Activated gamma-delta T cell treated with Interleukin-2 at 50 U/mL for 16 hours (primary cell): ENCODE measurements around the gene CXorf49B.
"Not testable (repeated sequence)": the region's sequence is repeated elsewhere in the genome, so short reads cannot be mapped to it uniquely, and the experiment has no call there.

Source experiments
- DNase-seq: peaks from one replicate; pipeline ENCODE4 v3.0.0-alpha.2; 2020

Gene CXorf49B

DNA sequence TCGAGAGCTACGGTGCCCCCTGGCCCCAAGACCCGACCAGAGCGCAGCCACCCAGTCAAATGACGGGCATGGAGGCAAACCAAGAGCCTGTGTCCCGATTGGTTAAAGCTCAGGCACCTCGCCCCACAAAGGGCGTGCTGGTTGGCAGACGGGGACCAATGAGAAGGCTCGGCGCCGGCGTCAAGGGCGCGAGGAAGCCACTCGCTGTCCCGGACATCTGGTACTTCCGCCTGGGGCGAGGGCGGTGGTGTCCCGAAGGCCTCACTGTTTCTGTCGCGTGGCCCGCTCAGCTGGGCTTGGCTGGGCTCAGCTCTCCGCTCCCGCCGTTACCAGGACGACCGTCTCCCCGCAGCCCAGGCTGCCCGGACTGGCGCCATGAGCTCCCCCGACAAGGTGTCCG, at the start of gene CXorf49B:
TSS of gene CXorf49B (plus strand) at position 301 of the 400 bp plus-strand sequence. CDS start at position 376, 75 bp downstream.
- DNase-seq: not testable (repeated sequence)

DNA sequence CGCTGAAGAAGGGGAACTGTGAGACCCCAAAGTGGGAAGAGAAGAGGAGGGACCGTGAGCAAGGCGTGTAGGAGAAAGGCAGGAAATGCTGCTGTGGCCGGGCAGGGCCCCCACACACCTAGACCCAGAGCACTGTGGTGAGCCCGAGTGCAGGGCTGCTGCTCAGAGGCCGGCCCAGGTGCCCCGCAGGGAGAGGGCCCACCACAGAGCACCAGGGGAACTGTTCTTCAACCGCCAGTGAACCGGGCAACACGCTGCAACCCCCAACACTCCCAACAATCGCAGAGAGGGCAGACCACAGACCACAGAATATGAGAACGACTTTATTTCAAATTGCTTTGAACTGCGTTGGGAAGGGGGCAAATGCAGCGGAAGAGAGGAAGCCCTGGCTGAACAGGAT, 49.1 kb upstream of the CXorf49B start:
- DNase-seq: not testable (repeated sequence)

DNA sequence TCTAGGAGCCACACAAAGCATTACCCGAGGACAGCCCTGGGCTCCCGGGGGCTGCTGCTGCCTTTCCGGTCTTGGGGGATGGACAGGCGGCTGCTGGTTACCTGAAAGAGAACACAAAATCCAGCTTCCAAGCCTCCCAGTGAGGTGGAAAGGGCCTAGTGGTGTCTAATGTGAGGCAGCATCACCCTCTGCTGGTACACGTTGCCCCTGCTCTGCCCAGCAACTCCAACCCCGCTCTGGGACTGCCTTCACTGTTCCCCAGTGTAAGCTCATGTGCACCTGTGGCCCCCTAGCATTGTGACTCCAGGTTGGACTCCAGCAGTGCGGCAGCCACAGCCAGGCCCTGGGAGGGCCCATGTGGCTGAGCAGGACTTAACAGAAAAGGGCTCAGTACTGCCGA, 47.6 kb upstream of the CXorf49B start:
- DNase-seq: not testable (repeated sequence)

DNA sequence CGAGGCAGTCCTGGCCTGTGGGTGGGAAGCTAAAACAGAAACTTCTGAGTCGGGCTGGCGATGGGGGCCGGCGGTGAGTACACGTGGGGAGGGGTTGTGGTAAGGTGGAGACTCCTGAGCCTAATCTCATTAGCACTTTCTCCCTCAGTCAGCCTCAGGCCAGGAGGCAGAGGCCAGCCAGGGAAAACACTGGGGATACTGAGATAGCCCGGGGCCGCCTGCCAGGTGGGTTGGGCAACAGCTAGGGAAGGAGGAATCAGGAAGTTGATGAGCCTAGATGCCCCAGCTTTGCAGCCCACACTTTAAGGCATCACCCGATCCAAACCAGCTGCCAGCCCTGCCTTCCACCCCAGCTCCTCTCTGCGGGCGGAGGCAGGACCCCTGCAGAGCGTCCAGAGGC, 46.8 kb upstream of the CXorf49B start:
- DNase-seq: not testable (repeated sequence)

DNA sequence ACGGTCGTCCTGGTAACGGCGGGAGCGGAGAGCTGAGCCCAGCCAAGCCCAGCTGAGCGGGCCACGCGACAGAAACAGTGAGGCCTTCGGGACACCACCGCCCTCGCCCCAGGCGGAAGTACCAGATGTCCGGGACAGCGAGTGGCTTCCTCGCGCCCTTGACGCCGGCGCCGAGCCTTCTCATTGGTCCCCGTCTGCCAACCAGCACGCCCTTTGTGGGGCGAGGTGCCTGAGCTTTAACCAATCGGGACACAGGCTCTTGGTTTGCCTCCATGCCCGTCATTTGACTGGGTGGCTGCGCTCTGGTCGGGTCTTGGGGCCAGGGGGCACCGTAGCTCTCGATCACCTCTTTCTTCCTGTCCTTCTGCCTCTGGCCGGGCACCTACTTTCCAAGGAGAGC, 45.0 kb upstream of the CXorf49B start, which contains the start of gene CXorf49:
TSS of gene CXorf49 (minus strand) at position 101 of the 400 bp plus-strand sequence. CDS start 134 bp downstream, outside the sequence.
- DNase-seq: not testable (repeated sequence)

DNA sequence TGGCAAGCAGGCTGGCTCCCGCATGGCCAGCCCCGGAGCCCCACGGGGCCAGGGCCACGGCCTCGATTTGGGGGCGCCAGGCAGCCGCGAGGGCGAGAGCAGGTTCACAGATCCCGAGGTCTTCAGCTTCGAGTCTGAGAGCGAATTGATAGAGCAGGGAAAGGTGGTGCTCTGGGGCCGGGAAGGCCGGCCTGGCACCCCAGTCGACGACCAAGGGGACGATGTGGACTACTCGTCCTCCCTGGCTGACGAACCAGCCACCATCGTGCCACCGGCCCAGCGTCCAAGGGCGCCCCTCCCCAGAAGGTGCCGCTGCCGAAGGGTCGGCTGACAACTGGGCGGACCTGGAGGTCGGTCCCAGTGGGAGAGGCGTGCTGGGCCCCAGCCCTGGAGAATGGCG, 44.0 kb upstream of the CXorf49B start:
- peak; percentile 1 for DNase-seq

DNA sequence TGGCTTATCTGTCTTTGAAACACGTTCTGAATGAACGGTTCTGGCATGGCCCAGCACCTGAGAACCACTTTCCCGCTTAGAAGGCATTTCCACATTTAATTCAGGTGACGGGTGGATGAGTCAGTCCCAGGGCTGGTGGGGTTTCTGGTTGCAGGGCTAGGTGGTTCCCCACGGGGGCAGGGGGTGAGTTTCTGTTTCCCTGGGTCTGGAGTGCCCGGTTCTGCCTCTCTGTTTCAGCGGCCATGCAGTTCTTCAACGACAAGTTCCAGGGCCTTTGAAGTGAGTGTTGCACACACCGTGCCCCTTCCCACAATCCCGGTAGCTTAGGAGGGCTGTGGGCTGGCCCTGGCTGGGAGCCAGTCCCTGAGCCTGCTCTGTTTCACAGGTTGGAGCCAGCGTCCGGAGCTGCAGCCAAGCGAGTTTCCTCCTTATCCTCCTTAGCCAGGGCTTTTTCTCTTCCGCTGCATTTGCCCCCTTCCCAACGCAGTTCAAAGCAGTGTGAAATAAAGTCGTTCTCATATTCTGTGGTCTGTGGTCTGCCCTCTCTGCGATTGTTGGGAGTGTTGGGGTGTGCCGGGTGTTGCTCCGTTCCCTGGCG, 42.8 kb upstream of the CXorf49B start:
- not testable (repeated sequence) for DNase-seq

DNA sequence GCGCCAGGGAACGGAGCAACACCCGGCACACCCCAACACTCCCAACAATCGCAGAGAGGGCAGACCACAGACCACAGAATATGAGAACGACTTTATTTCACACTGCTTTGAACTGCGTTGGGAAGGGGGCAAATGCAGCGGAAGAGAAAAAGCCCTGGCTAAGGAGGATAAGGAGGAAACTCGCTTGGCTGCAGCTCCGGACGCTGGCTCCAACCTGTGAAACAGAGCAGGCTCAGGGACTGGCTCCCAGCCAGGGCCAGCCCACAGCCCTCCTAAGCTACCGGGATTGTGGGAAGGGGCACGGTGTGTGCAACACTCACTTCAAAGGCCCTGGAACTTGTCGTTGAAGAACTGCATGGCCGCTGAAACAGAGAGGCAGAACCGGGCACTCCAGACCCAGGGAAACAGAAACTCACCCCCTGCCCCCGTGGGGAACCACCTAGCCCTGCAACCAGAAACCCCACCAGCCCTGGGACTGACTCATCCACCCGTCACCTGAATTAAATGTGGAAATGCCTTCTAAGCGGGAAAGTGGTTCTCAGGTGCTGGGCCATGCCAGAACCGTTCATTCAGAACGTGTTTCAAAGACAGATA, 2.4 kb upstream of the CXorf49B start:
- DNase-seq: not testable (repeated sequence)

DNA sequence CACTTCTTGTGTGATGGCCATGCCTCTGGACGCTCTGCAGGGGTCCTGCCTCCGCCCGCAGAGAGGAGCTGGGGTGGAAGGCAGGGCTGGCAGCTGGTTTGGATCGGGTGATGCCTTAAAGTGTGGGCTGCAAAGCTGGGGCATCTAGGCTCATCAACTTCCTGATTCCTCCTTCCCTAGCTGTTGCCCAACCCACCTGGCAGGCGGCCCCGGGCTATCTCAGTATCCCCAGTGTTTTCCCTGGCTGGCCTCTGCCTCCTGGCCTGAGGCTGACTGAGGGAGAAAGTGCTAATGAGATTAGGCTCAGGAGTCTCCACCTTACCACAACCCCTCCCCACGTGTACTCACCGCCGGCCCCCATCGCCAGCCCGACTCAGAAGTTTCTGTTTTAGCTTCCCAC, 1.7 kb downstream of the CXorf49B start:
- DNase-seq: not testable (repeated sequence)

DNA sequence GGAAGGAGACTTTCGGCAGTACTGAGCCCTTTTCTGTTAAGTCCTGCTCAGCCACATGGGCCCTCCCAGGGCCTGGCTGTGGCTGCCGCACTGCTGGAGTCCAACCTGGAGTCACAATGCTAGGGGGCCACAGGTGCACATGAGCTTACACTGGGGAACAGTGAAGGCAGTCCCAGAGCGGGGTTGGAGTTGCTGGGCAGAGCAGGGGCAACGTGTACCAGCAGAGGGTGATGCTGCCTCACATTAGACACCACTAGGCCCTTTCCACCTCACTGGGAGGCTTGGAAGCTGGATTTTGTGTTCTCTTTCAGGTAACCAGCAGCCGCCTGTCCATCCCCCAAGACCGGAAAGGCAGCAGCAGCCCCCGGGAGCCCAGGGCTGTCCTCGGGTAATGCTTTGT, 2.5 kb downstream of the CXorf49B start:
- DNase-seq: not testable (repeated sequence)

DNA sequence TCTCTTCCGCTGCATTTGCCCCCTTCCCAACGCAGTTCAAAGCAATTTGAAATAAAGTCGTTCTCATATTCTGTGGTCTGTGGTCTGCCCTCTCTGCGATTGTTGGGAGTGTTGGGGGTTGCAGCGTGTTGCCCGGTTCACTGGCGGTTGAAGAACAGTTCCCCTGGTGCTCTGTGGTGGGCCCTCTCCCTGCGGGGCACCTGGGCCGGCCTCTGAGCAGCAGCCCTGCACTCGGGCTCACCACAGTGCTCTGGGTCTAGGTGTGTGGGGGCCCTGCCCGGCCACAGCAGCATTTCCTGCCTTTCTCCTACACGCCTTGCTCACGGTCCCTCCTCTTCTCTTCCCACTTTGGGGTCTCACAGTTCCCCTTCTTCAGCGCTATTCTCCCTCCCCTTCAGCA, 4.0 kb downstream of the CXorf49B start:
- not testable (repeated sequence) for DNase-seq

DNA sequence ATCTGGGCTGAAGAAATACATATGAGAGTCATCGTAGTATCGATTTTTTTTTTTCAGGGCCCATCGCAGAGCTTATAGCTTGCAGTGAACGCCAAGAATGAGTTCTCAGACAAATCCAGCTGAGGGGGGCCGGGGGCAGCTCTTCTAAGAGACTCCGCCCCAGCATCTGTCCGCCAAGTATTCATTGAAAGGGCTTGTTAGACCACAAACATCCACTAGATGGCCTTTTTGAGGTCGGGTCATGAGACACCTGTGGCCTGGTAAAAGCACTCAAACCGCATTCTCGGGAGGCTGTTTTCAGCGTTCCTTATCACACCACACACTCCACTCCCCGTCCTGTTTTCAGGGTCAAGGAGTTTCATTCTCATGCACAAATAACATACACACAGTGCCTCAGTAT, 15.2 kb downstream of the CXorf49B start:
- not testable (repeated sequence) for DNase-seq

DNA sequence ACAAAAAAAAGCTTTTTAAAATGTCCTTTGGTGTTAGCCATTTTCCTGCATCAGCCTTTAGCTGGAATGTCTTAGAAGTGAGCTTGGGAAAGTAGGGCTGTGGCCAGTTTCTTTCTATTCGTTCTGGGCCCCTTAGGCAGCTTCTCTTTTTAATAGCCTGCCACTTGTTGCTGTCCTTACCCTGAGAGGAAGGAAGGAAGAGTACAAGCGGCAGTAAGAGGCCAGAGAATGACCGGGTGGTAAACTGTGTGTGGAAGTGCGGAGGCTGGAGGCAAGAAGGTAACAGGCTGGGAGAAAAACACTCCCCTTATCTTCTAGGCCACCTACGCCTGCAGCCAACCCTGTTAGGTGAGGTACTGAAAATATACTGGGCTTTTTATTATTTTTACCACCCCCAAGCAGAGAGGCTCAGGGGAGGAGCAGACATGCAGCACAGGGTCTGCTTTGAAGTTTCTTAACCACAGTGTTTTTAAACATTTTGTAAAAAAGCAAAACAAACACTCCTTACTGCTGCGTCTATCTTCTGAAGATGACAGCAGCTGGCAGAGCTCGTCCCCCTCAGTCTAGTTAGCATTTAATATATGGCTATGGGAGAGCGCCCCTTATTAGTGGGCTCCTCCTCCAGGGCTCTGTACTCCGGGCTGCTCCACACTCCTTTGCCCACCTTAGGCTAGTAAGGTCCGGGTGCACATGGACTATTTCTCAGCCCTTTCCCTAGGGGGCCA, 19.2 kb downstream of the CXorf49B start:
- not testable (repeated sequence) for DNase-seq

DNA sequence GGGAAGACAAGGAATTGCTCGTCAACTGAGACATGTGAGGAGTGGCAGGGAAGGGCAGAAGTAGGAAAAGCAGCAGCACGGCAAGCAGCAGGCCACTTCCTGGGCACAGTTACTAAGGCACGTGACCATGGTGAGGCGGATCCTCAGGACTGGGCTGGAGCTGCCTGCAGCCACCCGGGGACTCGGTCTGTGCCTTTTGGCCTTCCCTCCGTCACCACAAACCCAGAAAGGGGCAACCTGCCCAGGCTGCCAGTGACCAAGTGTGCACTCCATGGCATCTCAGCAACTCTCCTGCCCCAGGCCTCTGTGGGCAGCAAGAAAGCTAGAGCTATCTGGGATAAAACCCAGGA, 19.8 kb downstream of the CXorf49B start:
- DNase-seq: not testable (repeated sequence)

DNA sequence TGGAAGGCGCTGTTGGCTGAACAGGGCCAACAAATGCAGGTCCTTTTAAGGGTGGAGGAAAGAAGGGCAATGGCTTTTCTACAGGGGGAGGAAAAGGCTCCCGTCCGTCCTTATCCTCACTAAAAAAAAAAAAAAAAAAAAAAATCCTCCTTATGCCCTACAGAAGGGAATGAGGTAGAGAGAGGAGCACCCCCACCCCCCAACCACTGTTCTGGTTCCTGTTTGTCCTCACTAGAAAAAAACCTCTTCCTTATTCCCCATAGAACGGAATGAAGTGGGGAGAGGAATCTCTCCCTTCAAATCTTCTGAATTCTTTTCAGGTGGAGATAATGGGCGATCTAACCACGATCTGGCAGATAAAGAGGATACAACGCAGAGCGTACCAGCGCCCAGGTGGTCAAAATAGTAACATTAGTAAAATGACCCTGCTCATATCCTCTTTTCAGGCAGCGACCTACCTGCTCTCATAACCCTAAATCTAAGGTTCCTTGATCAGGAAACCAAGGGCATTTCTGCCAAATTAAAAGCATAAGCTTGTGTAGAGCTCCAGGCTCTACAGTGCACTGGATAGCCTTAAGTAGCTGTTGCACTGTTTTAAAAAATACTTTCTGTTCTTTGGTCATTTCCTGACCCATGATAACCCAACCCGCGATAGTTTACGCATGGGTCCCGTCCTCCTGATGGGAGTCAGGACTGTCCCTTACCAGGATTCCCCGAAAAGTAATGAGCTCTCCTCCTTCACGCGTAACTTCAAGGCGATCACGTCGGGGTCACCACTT, 20.6 kb downstream of the CXorf49B start:
- DNase-seq: not testable (repeated sequence)

DNA sequence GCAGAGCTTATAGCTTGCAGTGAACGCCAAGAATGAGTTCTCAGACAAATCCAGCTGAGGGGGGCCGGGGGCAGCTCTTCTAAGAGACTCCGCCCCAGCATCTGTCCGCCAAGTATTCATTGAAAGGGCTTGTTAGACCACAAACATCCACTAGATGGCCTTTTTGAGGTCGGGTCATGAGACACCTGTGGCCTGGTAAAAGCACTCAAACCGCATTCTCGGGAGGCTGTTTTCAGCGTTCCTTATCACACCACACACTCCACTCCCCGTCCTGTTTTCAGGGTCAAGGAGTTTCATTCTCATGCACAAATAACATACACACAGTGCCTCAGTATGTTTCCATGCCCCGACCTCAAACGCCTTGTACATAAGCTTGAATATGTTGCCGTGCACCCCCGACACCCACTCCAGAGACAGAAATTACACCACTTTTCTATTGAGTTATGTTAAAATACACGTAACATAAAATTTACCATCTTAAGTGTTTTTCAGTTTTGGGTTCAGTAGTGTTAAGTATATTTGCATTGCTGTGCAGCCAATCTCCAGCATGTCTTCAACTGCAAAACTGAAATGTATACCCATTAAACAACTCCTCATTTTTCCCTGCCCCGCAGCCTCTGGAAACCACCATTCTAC, 21.3 kb downstream of the CXorf49B start:
- not testable (repeated sequence) for DNase-seq

DNA sequence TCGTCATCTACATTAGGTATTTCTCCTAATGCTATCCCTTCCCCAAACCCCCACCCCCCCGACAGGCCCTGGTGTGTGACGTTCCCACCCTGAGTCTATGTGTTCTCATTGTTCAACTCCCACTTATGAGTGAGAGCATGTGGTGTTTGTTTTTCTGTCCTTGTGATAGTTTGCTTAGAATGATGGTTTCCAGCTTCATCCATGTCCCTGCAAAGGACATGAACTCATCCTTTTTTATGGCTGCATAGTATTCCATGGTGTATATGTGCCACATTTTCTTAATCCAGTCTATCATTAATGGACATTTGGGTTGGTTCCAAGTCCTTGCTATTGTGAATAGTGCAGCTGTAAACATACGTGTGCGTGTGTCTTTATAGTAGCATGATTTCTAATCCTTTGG, 43.3 kb downstream of the CXorf49B start:
- DNase-seq: not testable (repeated sequence)

DNA sequence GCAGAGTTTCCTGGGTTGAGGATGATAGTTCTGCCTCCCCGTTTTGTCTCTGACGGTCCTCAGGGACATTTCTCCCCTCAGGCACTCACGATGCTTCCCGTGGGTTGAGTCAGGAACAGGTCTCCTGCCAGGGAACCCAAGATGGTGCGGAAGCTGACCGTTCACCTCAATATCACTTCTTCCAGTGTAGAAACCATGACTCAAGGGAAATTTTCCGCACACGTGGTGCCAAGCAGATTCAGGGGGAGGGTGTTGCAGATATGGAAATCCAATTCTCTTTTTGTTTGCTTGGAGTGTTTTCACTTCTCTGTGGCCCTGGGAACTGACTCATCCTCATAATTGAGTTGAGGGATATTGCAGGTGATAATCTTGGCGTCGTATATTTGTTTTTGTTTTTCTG, 46.7 kb downstream of the CXorf49B start:
- no peak for DNase-seq

DNA sequence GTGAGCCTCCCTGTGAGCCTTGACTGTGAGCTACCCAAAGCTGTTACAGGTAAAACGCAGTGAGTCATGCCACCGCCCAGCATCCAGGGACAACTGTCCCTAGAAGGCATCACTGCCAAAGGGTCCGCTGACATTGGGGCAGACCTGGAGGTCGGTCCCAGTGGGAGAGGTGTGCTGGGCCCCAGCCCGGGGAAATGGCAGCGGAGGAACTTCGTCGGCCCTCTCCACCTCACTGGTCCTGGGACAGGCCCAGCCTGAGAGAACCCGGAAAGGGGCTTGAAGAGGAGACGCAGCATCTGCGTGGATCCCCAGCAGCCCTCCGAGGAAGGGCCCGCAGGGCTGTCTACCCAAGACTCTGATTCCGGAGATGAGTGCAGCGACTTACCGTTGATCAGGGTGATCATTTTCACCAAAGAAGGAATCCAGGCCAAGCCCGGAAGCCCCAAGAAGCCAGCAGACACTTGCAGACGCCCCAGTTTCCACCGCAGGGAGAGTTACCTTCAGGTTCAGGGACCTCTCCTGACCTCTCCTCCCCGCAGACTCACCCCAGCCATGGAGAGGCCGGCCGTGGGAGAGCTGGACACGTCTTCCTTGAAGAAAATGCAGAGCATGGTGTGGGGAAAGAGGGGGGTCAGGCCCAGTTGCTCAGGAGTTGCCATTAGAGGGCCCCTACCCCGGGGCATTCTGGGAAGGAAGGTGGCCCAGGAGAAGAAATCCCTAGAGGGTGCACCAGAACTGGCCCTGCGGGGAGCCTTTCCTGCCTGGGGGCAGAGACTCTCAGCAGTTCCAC, 51.2 kb downstream of the CXorf49B start:
- DNase-seq: no peak

DNA sequence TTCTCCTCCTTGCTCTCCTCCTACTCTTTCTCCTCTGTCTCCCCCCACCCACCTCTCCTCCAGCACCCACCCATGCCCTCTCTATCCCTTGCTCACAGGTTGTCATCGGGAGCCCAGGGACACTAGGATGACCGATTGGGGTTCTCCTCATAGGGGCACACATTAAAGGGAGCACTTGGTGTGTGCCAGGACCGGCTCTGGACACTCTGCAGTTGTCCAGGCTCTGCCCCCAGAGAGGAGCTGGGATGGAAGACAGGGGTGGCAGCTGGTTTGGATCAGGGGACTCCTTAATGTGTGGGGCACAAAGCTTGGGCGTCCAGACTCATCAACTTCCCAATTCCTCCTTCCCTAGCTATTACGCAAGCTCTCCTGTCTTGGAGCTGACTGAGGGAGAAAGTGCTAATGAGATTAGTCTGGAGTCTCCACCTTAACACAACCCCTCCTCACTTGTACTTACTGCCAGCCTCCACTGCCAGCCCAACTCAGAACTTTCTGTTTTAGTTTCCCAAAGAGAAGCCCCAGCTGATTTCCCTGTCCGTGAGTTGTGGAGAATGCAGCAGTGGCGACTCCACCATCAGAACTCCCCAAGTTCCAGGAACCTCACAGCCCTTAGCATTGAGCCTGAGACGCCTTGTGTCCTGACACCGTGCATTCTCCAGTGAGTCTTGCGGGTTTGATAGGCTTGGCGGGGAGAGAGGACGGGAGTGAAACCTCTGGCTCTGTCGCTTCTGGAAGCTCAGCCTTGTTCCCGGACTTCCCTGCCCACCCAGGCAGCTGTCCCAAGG, 52.2 kb downstream of the CXorf49B start:
- DNase-seq: no peak

DNA sequence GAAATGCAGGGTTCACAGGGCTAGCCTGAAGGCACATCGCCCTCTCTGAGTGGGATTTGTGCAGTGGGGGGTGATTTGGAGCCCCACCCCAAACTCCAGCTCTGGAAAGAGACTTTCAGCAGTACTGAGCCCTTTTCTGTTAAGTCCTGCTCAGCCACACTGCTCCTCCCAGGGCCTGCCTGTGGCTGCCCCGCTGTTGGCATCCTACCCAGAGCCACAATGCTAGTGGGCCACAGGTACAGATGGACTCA, 52.7 kb downstream of the CXorf49B start:
- DNase-seq: no peak
